ENCODE results near the gene PIP4K2A. TPM values are rescaled to one million over a fixed set of nuclear protein-coding genes. Genes with fewer than 3 reads are reported as not detected.
"Not testable (repeated sequence)": the region's sequence is repeated elsewhere in the genome, so short reads cannot be mapped to it uniquely, and the experiment has no call there.

The PIP4K2A gene
- total RNA-seq, 1 donor from 2014 or later = 37.6 TPM

DNA sequence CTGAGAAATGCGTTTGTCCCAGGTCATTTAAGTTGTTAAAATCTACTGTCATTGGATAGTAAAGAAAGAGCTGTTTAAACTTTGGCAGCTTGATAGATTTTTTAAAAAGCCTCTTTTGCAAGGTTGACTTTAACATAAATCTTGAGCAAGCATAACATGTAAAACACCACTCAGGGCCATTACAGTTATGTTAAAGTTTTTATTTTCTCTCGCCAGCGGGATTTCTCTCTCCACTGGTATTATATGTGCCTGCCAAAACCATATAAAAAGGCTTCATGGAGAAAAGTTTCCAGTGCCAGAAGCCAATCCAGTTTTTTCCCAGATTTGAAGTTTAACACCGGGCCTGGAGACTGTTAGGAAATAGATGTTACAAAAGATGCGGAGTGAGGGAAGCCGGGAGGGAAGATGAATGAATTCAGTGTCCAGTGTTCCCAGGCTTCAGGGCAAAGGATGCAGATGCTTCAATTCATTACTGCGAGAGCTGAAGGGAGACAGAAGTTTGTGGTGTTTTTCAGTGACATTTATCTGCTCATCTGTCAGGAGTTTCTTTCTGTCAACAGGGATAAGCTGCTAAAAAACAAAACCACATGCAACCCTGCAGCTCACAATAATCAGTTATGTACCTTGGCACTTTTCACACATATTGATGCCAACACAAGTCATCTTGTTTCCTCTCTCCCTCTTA, 213.6 kb downstream of the PIP4K2A start:
- Mint-ChIP-seq H3K9me3 (no peaks in the 10 kb centered on the region), H3K27ac (no peak overlapping the region), H3K4me3 (no peak overlapping the region), H3K27me3 (ENCODE audit: low read depth) (peaks cover 6% of the 10 kb centered on the region), H3K4me1 (peaks cover 49% of the 10 kb centered on the region), H3K36me3 (no peaks in the 10 kb centered on the region)
- TF ChIP-seq, protein P1, sequence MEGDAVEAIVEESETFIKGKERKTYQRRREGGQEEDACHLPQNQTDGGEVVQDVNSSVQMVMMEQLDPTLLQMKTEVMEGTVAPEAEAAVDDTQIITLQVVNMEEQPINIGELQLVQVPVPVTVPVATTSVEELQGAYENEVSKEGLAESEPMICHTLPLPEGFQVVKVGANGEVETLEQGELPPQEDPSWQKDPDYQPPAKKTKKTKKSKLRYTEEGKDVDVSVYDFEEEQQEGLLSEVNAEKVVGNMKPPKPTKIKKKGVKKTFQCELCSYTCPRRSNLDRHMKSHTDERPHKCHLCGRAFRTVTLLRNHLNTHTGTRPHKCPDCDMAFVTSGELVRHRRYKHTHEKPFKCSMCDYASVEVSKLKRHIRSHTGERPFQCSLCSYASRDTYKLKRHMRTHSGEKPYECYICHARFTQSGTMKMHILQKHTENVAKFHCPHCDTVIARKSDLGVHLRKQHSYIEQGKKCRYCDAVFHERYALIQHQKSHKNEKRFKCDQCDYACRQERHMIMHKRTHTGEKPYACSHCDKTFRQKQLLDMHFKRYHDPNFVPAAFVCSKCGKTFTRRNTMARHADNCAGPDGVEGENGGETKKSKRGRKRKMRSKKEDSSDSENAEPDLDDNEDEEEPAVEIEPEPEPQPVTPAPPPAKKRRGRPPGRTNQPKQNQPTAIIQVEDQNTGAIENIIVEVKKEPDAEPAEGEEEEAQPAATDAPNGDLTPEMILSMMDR (IDR thresholded peaks at IDR 0.05; ENCODE audit: unreplicated experiment) = no peak
- no peak for DNase-seq (ENCODE audit: low spot score in 2 of 2, unreplicated experiment in 2 of 2)

DNA sequence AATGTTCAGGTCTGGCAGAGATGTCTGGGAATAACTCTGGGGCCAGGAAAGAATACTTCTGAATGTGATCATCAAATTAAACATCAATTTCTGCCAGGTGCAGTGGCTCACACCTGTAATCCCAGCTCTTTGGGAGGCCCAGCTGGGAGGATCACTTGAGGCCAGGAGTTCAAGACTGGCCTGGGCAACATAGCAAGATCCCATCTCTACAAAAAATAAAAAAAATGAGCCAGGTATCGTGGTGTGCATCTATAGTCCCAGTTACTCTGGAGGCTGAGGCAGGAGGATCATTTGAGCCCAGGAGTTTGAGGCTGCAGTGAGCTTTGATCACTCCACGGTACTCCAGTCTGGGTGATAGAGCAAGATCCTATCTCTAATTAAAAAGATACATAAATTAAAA, 214.4 kb downstream of the PIP4K2A start:
- H3K4me1 Mint-ChIP-seq = peaks cover 40% of the 10 kb centered on the region
- H3K36me3 Mint-ChIP-seq; H3K27me3 Mint-ChIP-seq (ENCODE audit: low read depth); H3K9me3 Mint-ChIP-seq; H3K27ac Mint-ChIP-seq; H3K4me3 Mint-ChIP-seq; DNase-seq (ENCODE audit: low spot score in 2 of 2, unreplicated experiment in 2 of 2): not testable (repeated sequence)

DNA sequence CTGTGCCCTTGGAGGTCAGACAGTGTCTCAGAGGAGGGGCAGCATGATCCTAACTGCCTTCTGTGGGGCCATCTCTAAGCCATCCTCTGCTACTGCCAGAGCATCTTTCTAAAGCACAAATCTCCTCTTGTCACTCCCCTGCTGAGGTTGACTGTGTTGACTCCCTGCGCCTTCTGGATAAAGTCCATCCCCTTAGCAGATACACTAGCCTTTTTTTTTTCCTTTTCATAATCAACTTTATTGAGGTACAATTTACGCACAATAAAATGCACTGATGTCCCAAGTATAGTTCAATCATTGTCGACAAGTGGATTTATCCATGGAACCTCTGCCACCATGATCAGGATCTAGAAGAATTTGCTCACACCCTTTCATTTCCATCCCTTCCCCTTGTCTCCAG, 219.0 kb downstream of the PIP4K2A start:
- H3K27me3 Mint-ChIP-seq (ENCODE audit: low read depth) = peaks cover 6% of the 10 kb centered on the region
- no peak for DNase-seq (ENCODE audit: low spot score in 2 of 2, unreplicated experiment in 2 of 2)
- H3K4me3 Mint-ChIP-seq = no peak overlapping the region
- TF ChIP-seq, protein P1 (IDR thresholded peaks at IDR 0.05; ENCODE audit: unreplicated experiment) = no peak
- peaks cover 6% of the 10 kb centered on the region for H3K4me1 Mint-ChIP-seq
- H3K9me3 Mint-ChIP-seq = no peaks in the 10 kb centered on the region
- H3K27ac Mint-ChIP-seq = no peak overlapping the region
- H3K36me3 Mint-ChIP-seq = no peaks in the 10 kb centered on the region

DNA sequence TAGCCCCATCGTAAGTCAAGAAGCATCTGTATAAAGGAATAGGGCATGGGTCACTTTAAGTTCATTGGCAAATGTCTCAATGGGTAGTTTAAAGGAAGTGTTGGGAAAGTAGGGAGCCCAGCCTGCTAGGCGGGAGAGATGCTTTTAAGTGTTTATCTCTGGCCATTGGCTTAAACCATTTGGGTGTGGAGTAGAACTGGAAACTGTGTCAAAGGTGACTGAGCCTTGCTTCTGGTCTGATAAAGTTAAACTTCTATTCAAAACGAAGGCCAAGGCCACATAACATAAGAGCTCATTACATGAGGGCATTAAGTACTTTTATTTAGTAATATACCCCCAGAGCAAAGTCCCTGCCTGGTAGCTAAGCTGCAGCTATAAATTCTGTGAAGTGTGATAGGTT, 220.4 kb downstream of the PIP4K2A start:
- peaks cover 3% of the 10 kb centered on the region for H3K4me1 Mint-ChIP-seq
- H3K4me3 Mint-ChIP-seq = no peak overlapping the region
- H3K27ac Mint-ChIP-seq = no peak overlapping the region
- no peak for DNase-seq (ENCODE audit: low spot score in 2 of 2, unreplicated experiment in 2 of 2)
- H3K27me3 Mint-ChIP-seq (ENCODE audit: low read depth) = peaks cover 6% of the 10 kb centered on the region
- H3K36me3 Mint-ChIP-seq = no peaks in the 10 kb centered on the region
- TF ChIP-seq, protein P1 (IDR thresholded peaks at IDR 0.05; ENCODE audit: unreplicated experiment) = no peak
- no peaks in the 10 kb centered on the region for H3K9me3 Mint-ChIP-seq

DNA sequence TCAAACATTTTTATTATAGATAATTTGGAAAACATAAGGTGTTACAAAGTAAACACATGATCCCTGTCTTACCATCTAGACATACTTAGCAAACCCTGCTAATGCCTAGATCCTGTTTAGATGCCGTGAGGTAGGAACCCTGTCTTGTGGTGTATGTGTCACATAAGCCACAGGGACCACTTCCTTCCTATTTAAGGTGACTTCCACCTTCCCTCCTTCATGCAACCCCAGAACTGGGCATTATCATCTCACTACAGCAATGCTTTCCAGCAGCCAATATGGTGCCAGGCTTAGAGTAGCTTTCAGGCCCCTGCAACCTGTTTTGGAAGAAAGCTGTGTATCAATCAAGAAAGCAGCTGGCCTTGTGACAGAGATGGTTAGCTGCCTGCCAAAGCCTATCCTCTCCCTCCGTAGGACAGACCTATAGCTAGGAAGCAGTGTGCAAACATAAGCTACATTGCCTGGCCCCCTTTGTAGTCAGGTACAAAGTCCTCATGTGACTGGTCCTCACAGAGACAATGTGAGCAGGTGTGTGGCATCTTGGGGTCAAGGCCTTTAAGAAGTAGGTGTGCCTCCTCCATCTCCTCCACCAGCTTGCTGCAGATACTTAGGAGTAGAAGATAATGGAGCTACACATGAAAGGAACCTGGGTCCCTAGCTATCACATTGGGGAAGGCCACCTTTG, 222.3 kb downstream of the PIP4K2A start:
- Mint-ChIP-seq H3K27me3 (ENCODE audit: low read depth) (peaks cover 1% of the 10 kb centered on the region), H3K4me1 (peaks cover 3% of the 10 kb centered on the region), H3K4me3 (no peak overlapping the region), H3K36me3 (no peaks in the 10 kb centered on the region), H3K27ac (no peak overlapping the region), H3K9me3 (no peaks in the 10 kb centered on the region)
- TF ChIP-seq, protein P1 (IDR thresholded peaks at IDR 0.05; ENCODE audit: unreplicated experiment) = no peak
- no peak for DNase-seq (ENCODE audit: low spot score in 2 of 2, unreplicated experiment in 2 of 2)

DNA sequence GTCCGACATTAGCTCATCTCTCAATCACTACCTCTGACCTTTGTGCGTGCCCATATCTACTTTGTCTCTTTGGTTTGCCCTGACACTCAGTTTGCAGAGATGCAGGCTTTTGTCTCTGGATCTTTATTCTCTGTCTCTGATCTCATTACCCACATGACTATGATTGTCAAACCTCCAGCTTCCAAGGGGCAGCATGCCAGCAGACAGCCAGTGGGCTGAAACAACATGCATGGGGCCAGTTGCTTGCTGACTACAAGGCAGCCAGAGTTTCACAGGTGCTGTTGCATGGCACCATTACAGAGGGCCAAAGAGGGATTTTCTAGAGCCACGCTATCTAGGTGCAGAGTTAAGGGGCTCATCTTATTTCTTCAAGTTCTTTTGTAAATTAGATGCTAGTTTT, 222.9 kb downstream of the PIP4K2A start:
- no peak for DNase-seq (ENCODE audit: low spot score in 2 of 2, unreplicated experiment in 2 of 2)
- no peak overlapping the region for H3K4me3 Mint-ChIP-seq
- peaks cover 6% of the 10 kb centered on the region for H3K4me1 Mint-ChIP-seq
- H3K27me3 Mint-ChIP-seq (ENCODE audit: low read depth) = no peaks in the 10 kb centered on the region
- no peaks in the 10 kb centered on the region for H3K36me3 Mint-ChIP-seq
- TF ChIP-seq, protein P1 (IDR thresholded peaks at IDR 0.05; ENCODE audit: unreplicated experiment) = no peak
- H3K27ac Mint-ChIP-seq = no peak overlapping the region
- H3K9me3 Mint-ChIP-seq = no peaks in the 10 kb centered on the region
